Panc1 (cell line): ENCODE results near the gene RAD21L1. TPM values are rescaled to one million over a fixed set of nuclear protein-coding genes. Genes with fewer than 3 reads are reported as not detected.
"Not testable (repeated sequence)": the region's sequence is repeated elsewhere in the genome, so short reads cannot be mapped to it uniquely, and the experiment has no call there.

ENCODE experiments used
- ATAC-seq: fragments of 200-7000 bp; cut with Tn5 transposase; 2 replicates; pipeline ENCODE4 v1.9.1; 2020; ENCODE audit warnings: mild to moderate bottlenecking, moderate library complexity
- BruUV-seq: library from RNA; stranded (reverse); fragments of 400-500 nt; replicated peaks from 2 replicates; lab custom pipeline; 2021; lab: Mats Ljungman, UMichigan
- CTCF ChIA-PET: fragments of 300-600 bp; sonication (Branson Sonifier 250); formaldehyde crosslinking; loops from one replicate; lab custom pipeline; 2022; ENCODE audit warnings: antibody characterized with exemption; lab: Charles Lee
- POLR2A ChIA-PET: fragments of 300-600 bp; sonication (Branson Sonifier 250); formaldehyde crosslinking; loops from one replicate; lab custom pipeline; 2022; ENCODE audit warnings: antibody characterized with exemption; lab: Charles Lee
- DNase-seq: peaks from one replicate; pipeline ENCODE4 v3.0.0-alpha.2; 2010; ENCODE audit warnings: low read depth, low spot score
- H3K27ac ChIP-seq: 2 replicates; pipeline ENCODE4 v1.5.1; 2011; ENCODE audit warnings: mild to moderate bottlenecking, low read length, inconsistent platforms
- H3K27me3 ChIP-seq: fragments of 200-500 bp; sonication (Bioruptor generic); 2 replicates; pipeline ENCODE4 v1.6.0; 2014; ENCODE audit warnings: low read length, inconsistent platforms; ENCODE audit not compliant: control insufficient read depth, insufficient read depth
- H3K36me3 ChIP-seq: fragments of 200-500 bp; sonication (Bioruptor generic); 2 replicates; pipeline ENCODE4 v1.5.1; 2014; ENCODE audit warnings: inconsistent platforms, mild to moderate bottlenecking, low read length, moderate library complexity; ENCODE audit not compliant: control insufficient read depth, insufficient read depth
- H3K4me1 ChIP-seq: 2 replicates; pipeline ENCODE4 v1.5.1; 2011; ENCODE audit warnings: inconsistent platforms, mild to moderate bottlenecking, low read length, moderate library complexity; ENCODE audit not compliant: control insufficient read depth, insufficient read depth
- H3K4me3 ChIP-seq, 2 experiments: 2 replicates each; pipeline ENCODE4 v1.5.1; 2011 to 2012; ENCODE audit warnings: low read depth in 2 of 2, low read length in 2 of 2, mild to moderate bottlenecking in 2 of 2, inconsistent platforms in 1 of 2, moderate library complexity in 1 of 2
- H3K9me3 ChIP-seq: fragments of 200-500 bp; sonication (Bioruptor generic); 2 replicates; pipeline ENCODE4 v1.5.1; 2014; ENCODE audit warnings: low read depth, mild to moderate bottlenecking, inconsistent platforms, low read length, moderate library complexity; ENCODE audit not compliant: control insufficient read depth, insufficient read depth
- CTCF ChIP-seq: fragments of 450-650 bp; IDR thresholded peaks from 2 replicates; pipeline ENCODE4 v1.5.1; 2017; ENCODE audit warnings: mild to moderate bottlenecking
- POLR2AphosphoS5 ChIP-seq: IDR thresholded peaks from 2 replicates; pipeline ENCODE4 v1.6.1; 2012; ENCODE audit warnings: mild to moderate bottlenecking, low read depth, low read length, moderate library complexity
- REST ChIP-seq, 2 experiments: IDR thresholded peaks; 2 replicates each; pipeline ENCODE4 v1.6.1; 2011 to 2012; ENCODE audit warnings: low read depth in 2 of 2, control low read depth in 1 of 2, low read length in 1 of 2, mild to moderate bottlenecking in 1 of 2, moderate library complexity in 1 of 2; ENCODE audit not compliant: insufficient read depth in 1 of 2
- SIN3A ChIP-seq: IDR thresholded peaks from 2 replicates; pipeline ENCODE4 v1.6.1; 2012; ENCODE audit warnings: low read depth, mild to moderate bottlenecking, low read length, moderate library complexity, borderline replicate concordance; ENCODE audit not compliant: insufficient read depth
- TCF7L2 ChIP-seq: IDR thresholded peaks from 2 replicates; pipeline ENCODE4 v1.6.1; 2011; ENCODE audit warnings: mild to moderate bottlenecking, low read depth, low read length, inconsistent platforms
- in situ Hi-C: cut with HindIII; loops from 2 replicates; pipeline ENCODE4 v1.10.0; 2016; ENCODE audit warnings: low sequenced_read_pairs, low pct_unique_long_range_greater_than_20kb
- intact Hi-C: fragments of 100-400 bp; cut with micrococcal nuclease; formaldehyde crosslinking; loops from one replicate; pipeline ENCODE4 v1.10.0; 2022; ENCODE audit not compliant: unreplicated experiment
- total RNA-seq: library from RNA; stranded (reverse); gene quantifications from one replicate; pipeline ENCODE4 v1.2.1, GENCODE V29; 2021; ENCODE audit not compliant: unreplicated experiment

RAD21L1 gene
- total RNA-seq, 1 experiment from 2014 or later: 1.0 TPM

GRCh38 chr20:1247689-1248088 is 21.8 kb downstream of the RAD21L1 start:
- ChIA-PET POLR2A (no interaction called here), CTCF (interaction anchor here (0.6 kb wide), 1 partner anchor 432 kb away, joined by 3 read pairs; no protein-coding TSS in a partner anchor)
- ATAC-seq (no peak), DNase-seq (no peak)
- H3K9me3 ChIP-seq: no peaks in the 10 kb centered on the region
- in situ Hi-C loops: no loop called here
- TF ChIP-seq REST (IDR thresholded peaks at IDR 0.05; ENCODE audit: insufficient read depth in 1 of 2, low read depth in 2 of 2, low read length in 1 of 2) (no peak), TCF7L2 (no peak), SIN3A (no peak), POLR2AphosphoS5 (no peak), CTCF (no peak)
- intact Hi-C loops: no loop called here
- no peaks in the 10 kb centered on the region for H3K4me1 ChIP-seq
- H3K4me3 ChIP-seq: no peak overlapping the region
- no TSS peak for BruUV-seq
- no peaks in the 10 kb centered on the region for H3K36me3 ChIP-seq
- H3K27ac ChIP-seq: no peak overlapping the region
- H3K27me3 ChIP-seq: no peaks in the 10 kb centered on the region

- H3K4me1 ChIP-seq, POLR2A ChIA-PET, ATAC-seq, intact Hi-C loops, CTCF ChIA-PET, DNase-seq, H3K36me3 ChIP-seq, H3K27me3 ChIP-seq, H3K27ac ChIP-seq, H3K9me3 ChIP-seq, in situ Hi-C loops, H3K4me3 ChIP-seq, BruUV-seq: not testable (repeated sequence)
Observed at GRCh38 chr20:1250282-1250681, 24.4 kb downstream of the RAD21L1 start.

GRCh38 chr20:1252416-1252815 is 26.6 kb downstream of the RAD21L1 start:
- BruUV-seq: no TSS peak
- in situ Hi-C loops (no loop called here), intact Hi-C loops (no loop called here)
- no peak for ATAC-seq
- POLR2A ChIA-PET: no interaction called here
- Histone ChIP-seq H3K36me3 (no peaks in the 10 kb centered on the region), H3K27me3 (peaks cover 2% of the 10 kb centered on the region; the same call in 1 of the 2 replicates), H3K27ac (no peak overlapping the region), H3K4me1 (no peaks in the 10 kb centered on the region), H3K9me3 (no peaks in the 10 kb centered on the region), H3K4me3 (no peak overlapping the region)
- no peak for TF ChIP-seq CTCF
- TF ChIP-seq REST (IDR thresholded peaks at IDR 0.05; ENCODE audit: insufficient read depth in 1 of 2, low read depth in 2 of 2, low read length in 1 of 2): no peak
- TF ChIP-seq POLR2AphosphoS5: no peak
- TF ChIP-seq SIN3A: no peak
- no peak for TF ChIP-seq TCF7L2
- CTCF ChIA-PET: no interaction called here
- no peak for DNase-seq
